K562 (cell line): Measurements from ENCODE around the gene KRT14. TPM values are rescaled to one million over a fixed set of nuclear protein-coding genes. Genes with fewer than 3 reads are reported as not detected.

Experiments
- ATAC-seq: fragments of 200-7000 bp; cut with Tn5 transposase; 3 replicates; pipeline ENCODE4 v1.9.1; 2020; ENCODE audit warnings: moderate library complexity
- BruUV-seq: library from RNA; stranded (reverse); fragments of 400-500 nt; replicated peaks from 2 replicates; lab custom pipeline; 2021; lab: Mats Ljungman, UMichigan
- CTCF ChIA-PET: fragments of 300-600 bp; formaldehyde crosslinking; extraction: SDS; loops from one replicate; lab custom pipeline; 2021; ENCODE audit warnings: low intra/inter-chr PET ratio; lab: Yijun Ruan, JAX
- POLR2A ChIA-PET: fragments of 300-600, 350-650 bp; sonication (Branson Sonifier 250); formaldehyde crosslinking; extraction: SDS; loops from one replicate; lab custom pipeline; 2021; ENCODE audit warnings: antibody characterized with exemption, inconsistent platforms; lab: Yijun Ruan, JAX
- DNase-seq, 4 experiments: peaks; one replicate each; pipeline versions ENCODE4 v3.0.0 to v3.0.0-alpha.2; 2011 to 2018; ENCODE audit warnings: low spot score in 3 of 4, mixed read lengths in 3 of 4; ENCODE audit errors: extremely low read depth in 1 of 4
- FAIRE-seq: peaks from 2 replicates; lab custom pipeline; 2011; peaks lifted over from hg19 to GRCh38; lab: Jason Lieb, UNC
- H2AFZ ChIP-seq: 2 replicates; pipeline ENCODE4 v1.6.0; 2011; ENCODE audit warnings: low read depth, low read length, control low read depth, inconsistent platforms
- H3K27ac ChIP-seq: fragments of 200-600 bp; 3 replicates; pipeline ENCODE4 v1.8.0; 2011; ENCODE audit warnings: low read depth, mild to moderate bottlenecking, control low read depth, inconsistent platforms, low read length, moderate library complexity, mixed read lengths; ENCODE audit errors: extremely low read depth
- H3K27me3 ChIP-seq, 2 experiments: fragments of 300-600 bp in 1 of 2; 2 replicates in 1 of 2; 3 replicates in 1 of 2; pipeline versions ENCODE4 v1.6.0 to v1.8.0; 2011; ENCODE audit warnings: inconsistent platforms in 2 of 2, low read length in 2 of 2, mild to moderate bottlenecking in 1 of 2, mixed read lengths in 1 of 2, moderate library complexity in 1 of 2; ENCODE audit not compliant: control insufficient read depth in 2 of 2, insufficient read depth in 2 of 2
- H3K36me3 ChIP-seq: fragments of 300-600 bp; 3 replicates; pipeline ENCODE4 v1.8.0; 2011; ENCODE audit warnings: mild to moderate bottlenecking, low read length, inconsistent platforms; ENCODE audit not compliant: control insufficient read depth, insufficient read depth
- H3K4me1 ChIP-seq, 2 experiments: fragments of 200-600 bp in 1 of 2; replicated peaks in 1 of 2; 2 replicates in 1 of 2; 3 replicates in 1 of 2; pipeline versions ENCODE4 v1.5.1 to v1.8.0; 2011; ENCODE audit warnings: inconsistent platforms in 2 of 2, low read length in 2 of 2, mild to moderate bottlenecking in 1 of 2, mixed read lengths in 1 of 2, moderate library complexity in 1 of 2; ENCODE audit not compliant: control insufficient read depth in 2 of 2, insufficient read depth in 2 of 2
- H3K4me2 ChIP-seq: 2 replicates; pipeline ENCODE4 v1.6.1; 2011; ENCODE audit warnings: low read length, control low read depth, inconsistent platforms, mixed read lengths; ENCODE audit not compliant: insufficient read depth
- H3K4me3 ChIP-seq: fragments of 200-600 bp; sonication (generic), shearing (Covaris generic); 2 replicates; pipeline ENCODE4 v1.5.1; 2016; ENCODE audit warnings: control low read depth, inconsistent platforms
- H3K79me2 ChIP-seq: fragments of 200-600 bp; 3 replicates; pipeline ENCODE4 v1.8.0; 2011; ENCODE audit warnings: low read length, inconsistent platforms; ENCODE audit not compliant: control insufficient read depth, insufficient read depth
- H3K9ac ChIP-seq, 2 experiments: 2 replicates each; pipeline versions ENCODE4 v1.6.0 to v1.6.1; 2011; ENCODE audit warnings: low read depth in 2 of 2, low read length in 2 of 2, control low read depth in 1 of 2, inconsistent platforms in 1 of 2, mild to moderate bottlenecking in 1 of 2, mixed read lengths in 1 of 2; ENCODE audit not compliant: insufficient read depth in 1 of 2
- H3K9me1 ChIP-seq: one replicate; pipeline ENCODE4 v1.6.0; 2011; ENCODE audit warnings: inconsistent platforms, mild to moderate bottlenecking, low read length, moderate library complexity; ENCODE audit not compliant: control insufficient read depth, insufficient read depth
- H3K9me3 ChIP-seq: replicated peaks from 2 replicates; pipeline ENCODE4 v1.5.1; 2011; ENCODE audit warnings: low read depth, low read length, inconsistent platforms; ENCODE audit not compliant: control insufficient read depth, insufficient read depth
- H4K20me1 ChIP-seq: replicated peaks from 2 replicates; pipeline ENCODE4 v1.6.1; 2011; ENCODE audit warnings: low read length, inconsistent platforms, mixed read lengths; ENCODE audit not compliant: control insufficient read depth, insufficient read depth
- CREB5 ChIP-seq: fragments of 250-450 bp; sonication (Bioruptor Pico); IDR thresholded peaks from 2 replicates; pipeline ENCODE4 v1.5.0; 2020; ENCODE audit warnings: mild to moderate bottlenecking
- HDGF ChIP-seq: fragments of 450-650 bp; IDR thresholded peaks from 2 replicates; pipeline ENCODE4 v1.6.1; 2016
- NFRKB ChIP-seq: fragments of 450-650 bp; IDR thresholded peaks from 2 replicates; pipeline ENCODE4 v1.6.1; 2016; ENCODE audit warnings: low read depth
- NONO ChIP-seq, 2 experiments: fragments of 200-400 bp in 1 of 2; fragments of 450-650 bp in 1 of 2; formaldehyde crosslinking in 1 of 2; IDR thresholded peaks; 2 replicates each; pipeline ENCODE4 v1.6.1; 2017; ENCODE audit warnings: low read depth in 2 of 2, mild to moderate bottlenecking in 2 of 2, moderate library complexity in 2 of 2, low read length in 1 of 2
- RNF219 ChIP-seq: fragments of 250-450 bp; sonication (Bioruptor Pico); IDR thresholded peaks from 2 replicates; pipeline ENCODE4 v1.5.0; 2022; ENCODE audit warnings: mild to moderate bottlenecking
- SNRNP70 ChIP-seq: fragments of 200-400 bp; formaldehyde crosslinking; optimal IDR thresholded peaks from 2 replicates; pipeline ENCODE3; 2017; ENCODE audit warnings: low read depth, low read length
- ZC3H11A ChIP-seq: IDR thresholded peaks from 2 replicates; pipeline ENCODE4 v1.6.1; 2012; ENCODE audit warnings: low read depth, low read length, improper control_type of control experiment
- ZNF407 ChIP-seq: fragments of 450-650 bp; IDR thresholded peaks from 2 replicates; pipeline ENCODE4 v1.6.1; 2016; ENCODE audit warnings: low read depth
- ZNF449 ChIP-seq: fragments of 250-450 bp; sonication (Bioruptor Pico); IDR thresholded peaks from 2 replicates; pipeline ENCODE4 v1.8.0; 2022; ENCODE audit warnings: moderate library complexity, mild to moderate bottlenecking, inconsistent platforms
- ZNF785 ChIP-seq: fragments of 250-450 bp; sonication (Bioruptor Pico); IDR thresholded peaks from 2 replicates; pipeline ENCODE4 v1.4.0; 2020; ENCODE audit warnings: mild to moderate bottlenecking
- WGBS: fragments of 100-300 bp; shearing (Covaris generic); methylation state at CpG from one replicate; pipeline ENCODE4 v1.1.6; 2016; ENCODE audit warnings: low coverage, mixed read lengths; ENCODE audit not compliant: insufficient coverage; ENCODE audit errors: missing lambda C conversion rate; 5-methylcytosine and 5-hydroxymethylcytosine counted together
- in situ Hi-C: fragments of 300-500 bp; cut with MboI; formaldehyde crosslinking; loops from 4 replicates; pipeline ENCODE4 v1.15.0; 2018; ENCODE audit warnings: inconsistent platforms, mixed read lengths
- intact Hi-C: fragments of 100-400 bp; cut with micrococcal nuclease; formaldehyde crosslinking; loops from 2 replicates; pipeline ENCODE4 v1.14.2; 2022
- polyA plus RNA-seq, 8 experiments: library from polyadenylated mRNA; depleted of rRNA in 4 of 8; stranded (reverse) in 5 of 8; unstranded in 3 of 8; fragments of >200 nt; fragmentation: Nextera tagmentation in 2 of 8; fragmentation: Illumina TruSeq in 1 of 8; extraction: Ambion mirVana in 2 of 8; extraction: Trizol in 1 of 8; gene quantifications; 2 replicates each; pipeline versions ENCODE4 v1.2.1 to v1.2.3, GENCODE V29; 2011 to 2014; ENCODE audit warnings: inconsistent platforms in 1 of 8, missing spikeins in 1 of 8
- total RNA-seq, 7 experiments: library from RNA; depleted of rRNA in 6 of 7; stranded (reverse); fragments of >200 nt in 6 of 7; fragmentation: Illumina TruSeq in 2 of 7; extraction: Trizol in 2 of 7; gene quantifications; 2 replicates each; pipeline versions ENCODE4 v1.2.1 to v1.2.3, GENCODE V29; 2011 to 2021; ENCODE audit warnings: low replicate concordance in 1 of 7

Gene KRT14
- total and polyA plus RNA-seq, 9 of the 15 experiments (the other 6 are each of a cell fraction or from before 2014, with no cell fraction given), result 0.22 TPM; not detected in 8

- in situ Hi-C loops (no loop called here), intact Hi-C loops (no loop called here)
- Histone ChIP-seq H3K9me3 (no peaks in the 10 kb centered on the region), H3K27me3 (peaks cover 5 to 27% of the 10 kb centered on the region in 2 experiments; a peak in 4 of 5 replicates), H2AFZ (no peak overlapping the region), H3K9me1 (no peaks in the 10 kb centered on the region), H3K36me3 (no peaks in the 10 kb centered on the region), H3K4me3 (no peak overlapping the region), H3K27ac (no peak overlapping the region), H3K79me2 (no peaks in the 10 kb centered on the region), H3K4me2 (no peak overlapping the region), H3K4me1 (no peaks in the 10 kb centered on the region), H3K9ac (no peak overlapping the region), H4K20me1 (no peaks in the 10 kb centered on the region; the same call in 1 of the 2 replicates)
- CTCF ChIA-PET, result no interaction called here
- no peak for DNase-seq
- WGBS, result no CpG with 5 or more reads among the region's 1 CpG
- no peak for FAIRE-seq
- POLR2A ChIA-PET, result no interaction called here
- no peak for ATAC-seq
- BruUV-seq, result no TSS peak
- no peak for TF ChIP-seq NONO (IDR thresholded peaks at IDR 0.05; ENCODE audit: low read depth in 2 of 2, low read length in 1 of 2)
- TF ChIP-seq CREB5 (CRISPR knock-in tag), result no peak
- no peak for TF ChIP-seq ZC3H11A
- no peak for TF ChIP-seq ZNF785 (CRISPR knock-in tag)
- no peak for TF ChIP-seq ZNF449 (CRISPR knock-in tag)
- TF ChIP-seq NFRKB, result no peak
- no peak for TF ChIP-seq SNRNP70
- no peak for TF ChIP-seq ZNF407
- TF ChIP-seq HDGF, result no peak
- TF ChIP-seq RNF219 (CRISPR knock-in tag), result no peak
Measured at GRCh38 chr17:41599680-41600079, 13.0 kb upstream of the KRT14 start.
